Astrocyte (in vitro differentiated cells and primary cell): ENCODE results near the gene CCL21. TPM values are rescaled to one million over a fixed set of nuclear protein-coding genes. Genes with fewer than 3 reads are reported as not detected.

Experiments
- DNase-seq: peaks from one replicate; pipeline ENCODE4 v3.0.0-alpha.2; 2010; ENCODE audit warnings: low read depth
- FAIRE-seq: peaks from 2 replicates; lab custom pipeline; 2011; peaks lifted over from hg19 to GRCh38; lab: Jason Lieb, UNC
- H2AFZ ChIP-seq: 2 replicates; pipeline ENCODE4 v1.6.0; 2012; ENCODE audit warnings: low read depth, low read length, inconsistent platforms
- H3K27ac ChIP-seq: 2 replicates; pipeline ENCODE4 v1.5.1; 2011; ENCODE audit warnings: low read depth, low read length, inconsistent platforms
- H3K27me3 ChIP-seq: 2 replicates; pipeline ENCODE4 v1.6.0; 2011; ENCODE audit warnings: low read length, inconsistent platforms; ENCODE audit not compliant: insufficient read depth
- H3K36me3 ChIP-seq: 2 replicates; pipeline ENCODE4 v1.5.1; 2011; ENCODE audit warnings: low read length, inconsistent platforms; ENCODE audit not compliant: insufficient read depth
- H3K4me1 ChIP-seq: 2 replicates; pipeline ENCODE4 v1.5.1; 2011; ENCODE audit warnings: low read length, inconsistent platforms; ENCODE audit not compliant: insufficient read depth
- H3K4me2 ChIP-seq: 2 replicates; pipeline ENCODE4 v1.6.0; 2012; ENCODE audit warnings: low read length, inconsistent platforms
- H3K4me3 ChIP-seq: 2 replicates; pipeline ENCODE4 v1.5.1; 2011; ENCODE audit warnings: low read depth, mild to moderate bottlenecking, low read length, inconsistent platforms; ENCODE audit not compliant: insufficient read depth
- H3K79me2 ChIP-seq: 2 replicates; pipeline ENCODE4 v1.6.0; 2012; ENCODE audit warnings: mild to moderate bottlenecking, low read length, inconsistent platforms; ENCODE audit not compliant: insufficient read depth
- H3K9ac ChIP-seq: 2 replicates; pipeline ENCODE4 v1.6.0; 2012; ENCODE audit warnings: mild to moderate bottlenecking, low read length, inconsistent platforms
- H3K9me3 ChIP-seq: 2 replicates; pipeline ENCODE4 v1.5.1; 2012; ENCODE audit warnings: low read depth, mild to moderate bottlenecking, low read length, inconsistent platforms; ENCODE audit not compliant: insufficient read depth
- H4K20me1 ChIP-seq: 2 replicates; pipeline ENCODE4 v1.6.0; 2012; ENCODE audit warnings: low read length, inconsistent platforms; ENCODE audit not compliant: insufficient read depth
- H3K27ac Mint-ChIP-seq: one replicate; pipeline ENCODE4 v1.8.0; 2021; ENCODE audit warnings: mild to moderate bottlenecking, mixed read lengths; ENCODE audit not compliant: unreplicated experiment
- H3K27me3 Mint-ChIP-seq: one replicate; pipeline ENCODE4 v1.8.0; 2021; ENCODE audit warnings: low read depth, mixed read lengths; ENCODE audit not compliant: unreplicated experiment
- H3K36me3 Mint-ChIP-seq: one replicate; pipeline ENCODE4 v1.8.0; 2021; ENCODE audit warnings: low read depth, mixed read lengths; ENCODE audit not compliant: unreplicated experiment
- H3K4me1 Mint-ChIP-seq: one replicate; pipeline ENCODE4 v1.8.0; 2021; ENCODE audit warnings: low read depth, mixed read lengths; ENCODE audit not compliant: unreplicated experiment
- H3K4me3 Mint-ChIP-seq: one replicate; pipeline ENCODE4 v1.8.0; 2021; ENCODE audit warnings: mild to moderate bottlenecking, moderate library complexity, mixed read lengths; ENCODE audit not compliant: unreplicated experiment
- H3K9me3 Mint-ChIP-seq: one replicate; pipeline ENCODE4 v1.8.0; 2021; ENCODE audit warnings: mild to moderate bottlenecking, mixed read lengths; ENCODE audit not compliant: unreplicated experiment
- CTCF ChIP-seq: IDR thresholded peaks from 2 replicates; pipeline ENCODE4 v1.5.1; 2011; ENCODE audit warnings: low read depth, mild to moderate bottlenecking, inconsistent platforms, low read length, moderate library complexity; ENCODE audit not compliant: insufficient read depth
- EZH2 ChIP-seq: IDR thresholded peaks from 2 replicates; pipeline ENCODE4 v1.6.1; 2012; ENCODE audit warnings: mild to moderate bottlenecking, low read length, inconsistent platforms; ENCODE audit not compliant: insufficient read depth
- total RNA-seq: library from RNA; stranded (reverse); gene quantifications from 2 replicates; pipeline ENCODE4 v1.2.1, GENCODE V29; 2021

The CCL21 gene
- total RNA-seq, 1 donor from 2014 or later: not detected

GRCh38 chr9:34746526-34746925, 36.6 kb upstream of the CCL21 start:
- Mint-ChIP-seq H3K4me3 (no peak overlapping the region), H3K36me3 (no peaks in the 10 kb centered on the region), H3K9me3 (no peaks in the 10 kb centered on the region), H3K27ac (no peak overlapping the region), H3K27me3 (no peaks in the 10 kb centered on the region), H3K4me1 (peaks cover 8% of the 10 kb centered on the region)
- no peak overlapping the region for H3K9ac ChIP-seq
- H3K79me2 ChIP-seq: no peaks in the 10 kb centered on the region
- no peak overlapping the region for H3K4me2 ChIP-seq
- H3K4me1 ChIP-seq: no peaks in the 10 kb centered on the region
- FAIRE-seq: no peak
- DNase-seq: no peak
- TF ChIP-seq EZH2 (no peak), CTCF (no peak)
- no peaks in the 10 kb centered on the region for H3K9me3 ChIP-seq
- H2AFZ ChIP-seq: no peak overlapping the region
- H3K4me3 ChIP-seq: no peak overlapping the region
- no peaks in the 10 kb centered on the region for H3K36me3 ChIP-seq
- no peaks in the 10 kb centered on the region for H4K20me1 ChIP-seq
- H3K27me3 ChIP-seq: no peaks in the 10 kb centered on the region
- no peak overlapping the region for H3K27ac ChIP-seq

DNA sequence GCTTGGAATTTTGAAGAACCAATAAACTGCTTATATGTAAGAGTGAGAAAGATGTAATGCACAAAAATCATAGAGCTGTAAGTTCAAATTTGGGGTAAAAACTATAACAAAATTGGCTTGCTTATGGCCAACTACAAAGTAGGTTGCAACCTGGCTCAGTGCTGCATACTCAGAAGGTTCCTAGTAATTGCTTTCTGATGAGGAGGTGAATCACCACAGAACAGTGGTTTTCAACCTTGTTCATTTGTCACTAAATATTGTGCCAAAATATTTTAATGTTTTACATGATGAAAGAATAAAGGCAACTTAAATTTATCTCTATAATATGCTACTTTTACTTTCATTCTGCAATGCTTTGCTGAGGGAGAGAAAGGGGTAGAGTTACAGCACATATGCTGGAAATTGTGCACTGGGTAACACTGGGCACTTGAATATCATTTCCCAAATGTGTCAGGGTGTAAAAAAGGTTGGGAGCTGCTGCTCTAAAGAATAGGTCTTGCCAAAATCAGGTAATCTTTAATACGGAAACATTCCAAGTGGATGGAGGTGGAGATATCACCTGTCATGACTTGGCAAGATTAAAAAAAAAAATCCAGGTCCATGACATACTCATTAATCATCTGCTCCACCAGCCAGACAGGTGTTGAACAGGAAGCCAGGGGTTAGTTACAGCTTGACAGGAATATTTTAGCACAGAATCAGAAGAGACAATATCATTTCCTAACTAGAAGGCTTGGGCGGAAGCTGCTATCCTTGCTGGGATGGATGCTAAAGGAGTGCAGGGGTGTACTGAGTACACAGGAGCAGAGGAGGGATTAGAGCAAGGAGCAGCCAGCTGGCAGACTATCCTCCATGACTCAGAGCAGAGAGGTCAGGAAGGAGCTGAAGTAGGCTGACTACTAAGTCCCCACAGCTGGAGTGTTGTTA, 34.6 kb upstream of the CCL21 start:
- FAIRE-seq: no peak
- Histone ChIP-seq H3K79me2 (no peaks in the 10 kb centered on the region), H3K9me3 (no peaks in the 10 kb centered on the region), H3K4me2 (no peak overlapping the region), H3K27ac (no peak overlapping the region), H3K4me3 (no peak overlapping the region), H3K9ac (no peak overlapping the region), H2AFZ (no peak overlapping the region), H4K20me1 (no peaks in the 10 kb centered on the region), H3K4me1 (no peaks in the 10 kb centered on the region), H3K36me3 (no peaks in the 10 kb centered on the region), H3K27me3 (no peaks in the 10 kb centered on the region)
- Mint-ChIP-seq H3K9me3 (no peaks in the 10 kb centered on the region), H3K27me3 (no peaks in the 10 kb centered on the region), H3K36me3 (no peaks in the 10 kb centered on the region), H3K4me3 (no peak overlapping the region), H3K4me1 (peaks cover 8% of the 10 kb centered on the region), H3K27ac (peak overlapping the region; percentile 22)
- peak; percentile 41 for DNase-seq
- TF ChIP-seq CTCF: no peak
- no peak for TF ChIP-seq EZH2

- Histone ChIP-seq H3K27ac (no peak overlapping the region), H3K9ac (no peak overlapping the region), H3K27me3 (no peaks in the 10 kb centered on the region), H3K36me3 (no peaks in the 10 kb centered on the region), H4K20me1 (no peaks in the 10 kb centered on the region), H3K9me3 (no peaks in the 10 kb centered on the region), H3K4me3 (no peak overlapping the region), H2AFZ (no peak overlapping the region), H3K79me2 (no peaks in the 10 kb centered on the region), H3K4me2 (no peak overlapping the region), H3K4me1 (no peaks in the 10 kb centered on the region)
- no peak for TF ChIP-seq CTCF
- no peak for TF ChIP-seq EZH2
- H3K4me3 Mint-ChIP-seq: no peak overlapping the region
- H3K27ac Mint-ChIP-seq: no peak overlapping the region
- H3K27me3 Mint-ChIP-seq: peaks cover 3% of the 10 kb centered on the region
- DNase-seq (no peak), FAIRE-seq (no peak)
- H3K9me3 Mint-ChIP-seq: peaks cover 3% of the 10 kb centered on the region
- H3K36me3 Mint-ChIP-seq: no peaks in the 10 kb centered on the region
- peaks cover 8% of the 10 kb centered on the region for H3K4me1 Mint-ChIP-seq
Observed at GRCh38 chr9:34742710-34743109, 32.8 kb upstream of the CCL21 start.
